IPS-NIHi7 (cell line): ENCODE data around the gene OVCH2.

Experiments
- DNase-seq: peaks from one replicate; pipeline ENCODE4 v3.0.0; 2012; ENCODE audit warnings: mixed read lengths; ENCODE audit errors: extremely low spot score

The OVCH2 gene

DNA sequence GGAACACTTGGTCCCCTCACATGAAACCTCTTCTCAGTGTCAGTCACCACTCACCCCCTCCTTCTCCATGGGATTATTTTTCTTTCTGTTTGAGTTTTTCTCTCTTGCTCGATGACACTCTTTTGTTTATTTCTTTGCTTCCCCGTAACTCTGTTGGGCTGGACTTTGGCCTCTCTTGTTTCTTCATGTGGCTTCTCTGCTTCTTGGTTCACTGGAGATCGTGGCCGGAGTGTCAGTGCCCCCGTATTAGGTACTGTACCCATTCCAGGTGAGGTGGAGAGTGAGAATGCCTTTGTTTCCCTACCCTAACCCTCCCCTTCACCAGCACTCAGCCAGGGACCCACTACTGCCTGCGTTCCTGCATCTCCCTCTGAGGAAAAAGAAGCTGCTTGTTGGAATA, 65.5 kb downstream of the OVCH2 start:
- DNase-seq: no peak

DNA sequence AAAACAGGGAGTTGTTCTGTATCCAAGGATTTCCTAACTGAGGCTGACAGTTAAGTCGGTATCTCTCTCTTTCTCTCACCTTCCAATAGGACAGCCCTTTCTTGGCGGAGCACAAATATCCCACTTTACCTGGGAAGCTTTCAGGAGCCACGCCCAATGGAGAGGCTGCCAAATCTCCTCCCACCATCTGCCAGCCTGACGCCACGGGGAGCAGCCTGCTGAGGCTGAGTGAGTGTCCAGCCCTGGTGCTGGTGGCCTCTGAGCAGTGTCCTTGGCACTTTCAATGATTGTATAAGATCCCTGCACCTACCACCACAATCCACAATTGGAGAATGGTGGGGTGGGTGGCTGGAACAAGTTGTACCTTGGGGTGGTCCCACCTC, 66.6 kb downstream of the OVCH2 start:
- peak; percentile 22 for DNase-seq
